ENCODE measurements around the gene RNF169. TPM values are rescaled to one million over a fixed set of nuclear protein-coding genes. Genes with fewer than 3 reads are reported as not detected.
A peak's percentile ranks its signal among the peaks of the same experiment; 100 is the strongest.

Gene RNF169
- total and polyA plus RNA-seq, 9 of the 15 experiments (the other 6 are each of a cell fraction or from before 2014, with no cell fraction given) = 0.68 to 18.1 (median 10.1) TPM

DNA sequence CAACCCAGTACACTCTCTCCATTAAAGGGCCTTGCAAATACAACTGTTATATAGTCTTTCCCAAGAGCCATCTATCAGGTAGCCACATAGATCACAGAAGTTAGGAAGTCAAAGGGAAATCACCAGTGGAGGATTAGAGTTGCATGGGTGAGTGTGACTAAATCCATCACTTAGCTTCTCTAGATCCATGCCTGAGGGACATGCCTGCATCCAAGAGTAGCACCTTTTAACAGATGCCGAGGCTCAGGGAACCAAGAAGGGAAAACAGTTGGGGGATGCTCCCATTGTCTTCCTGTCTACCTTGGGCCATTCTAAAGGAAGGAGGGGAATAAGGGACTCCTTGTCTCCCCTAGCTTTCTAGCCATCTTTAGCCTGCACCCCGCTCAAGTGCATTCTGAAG, 122.4 kb downstream of the RNF169 start:
- Histone ChIP-seq H3K27ac (ENCODE audit: extremely low read depth, low read depth, low read length) (no peak overlapping the region), H2AFZ (ENCODE audit: low read depth, low read length) (no peak overlapping the region), H3K4me1 (replicated peaks in 1 of 2; ENCODE audit: control insufficient read depth in 2 of 2, insufficient read depth in 2 of 2, low read length in 2 of 2) (no peaks in the 10 kb centered on the region), H3K79me2 (ENCODE audit: control insufficient read depth, insufficient read depth, low read length) (no peaks in the 10 kb centered on the region), H3K4me2 (ENCODE audit: insufficient read depth, low read length) (no peak overlapping the region), H4K20me1 (replicated peaks; ENCODE audit: control insufficient read depth, insufficient read depth, low read length) (no peaks in the 10 kb centered on the region), H3K36me3 (ENCODE audit: control insufficient read depth, insufficient read depth, low read length) (peaks cover 6% of the 10 kb centered on the region; the same call in 2 of the 3 replicates), H3K9ac (ENCODE audit: insufficient read depth in 1 of 2, low read depth in 2 of 2, low read length in 2 of 2) (no peak overlapping the region), H3K9me3 (replicated peaks; ENCODE audit: control insufficient read depth, insufficient read depth, low read depth, low read length) (peaks cover 28% of the 10 kb centered on the region), H3K4me3 (no peak overlapping the region), H3K9me1 (ENCODE audit: control insufficient read depth, insufficient read depth, low read length) (no peaks in the 10 kb centered on the region), H3K27me3 (ENCODE audit: control insufficient read depth in 2 of 2, insufficient read depth in 2 of 2, low read length in 2 of 2) (no peaks in the 10 kb centered on the region)
- no TSS peak for BruUV-seq (replicated peaks)
- DNase-seq (ENCODE audit: extremely low read depth in 1 of 4, low spot score in 3 of 4) (peak in 2 of 4 experiments; percentile 13 to 17), FAIRE-seq (no peak), ATAC-seq (no peak)
- POLR2A ChIA-PET = interaction anchor here (0.8 kb wide), 1 partner anchor 12 kb away, joined by 3 read pairs; no protein-coding TSS in a partner anchor
- 87% methylated on average over 2 of the region's 2 CpGs for WGBS (ENCODE audit: insufficient coverage, low coverage, missing lambda C conversion rate)
- CTCF ChIA-PET (ENCODE audit: low intra/inter-chr PET ratio) = interaction anchor here (0.7 kb wide), 1 partner anchor 356 kb away, joined by 3 read pairs; no protein-coding TSS in a partner anchor
- intact Hi-C loops (cut with micrococcal nuclease) = loop anchor here (2.0 kb wide), 1 partner anchor 168 kb away; no protein-coding TSS in a partner anchor
- in situ Hi-C loops (cut with MboI) = no loop called here
- TF ChIP-seq CBX3 (IDR thresholded peaks at IDR 0.05; ENCODE audit: borderline replicate concordance in 1 of 2, low read length in 2 of 2) = peak; percentile 93 to 99
- no peak for TF ChIP-seq ZNF717 (CRISPR knock-in tag; IDR thresholded peaks at IDR 0.05)
- peak; percentile 28; the same call in 1 of the 2 replicates for TF ChIP-seq JUN (IDR thresholded peaks at IDR 0.05; ENCODE audit: borderline replicate concordance, low read depth, low read length)
- no peak for TF ChIP-seq JUN (CRISPR knock-in tag; IDR thresholded peaks at IDR 0.05; ENCODE audit: borderline replicate concordance)
- TF ChIP-seq HSF4 (CRISPR knock-in tag; IDR thresholded peaks at IDR 0.05; ENCODE audit: borderline replicate concordance) = no peak
- TF ChIP-seq MCM2 (IDR thresholded peaks at IDR 0.05; ENCODE audit: low read depth) = no peak
- TF ChIP-seq TRIM28 (IDR thresholded peaks at IDR 0.05) = peak; percentile 95
- peak; percentile 89; the same call in 1 of the 2 replicates for TF ChIP-seq CBX1 (IDR thresholded peaks at IDR 0.05; ENCODE audit: low read depth)
- peak in 1 of 2 experiments; percentile 38; a peak in 1 of 4 replicates for TF ChIP-seq TRIM24 (IDR thresholded peaks at IDR 0.05)
- TF ChIP-seq MYBL2 (IDR thresholded peaks at IDR 0.05; ENCODE audit: low read depth) = no peak
- TF ChIP-seq MYBL2 (CRISPR knock-in tag; IDR thresholded peaks at IDR 0.05; ENCODE audit: borderline replicate concordance) = no peak
- TF ChIP-seq TFAM (CRISPR knock-in tag; conservative IDR thresholded peaks at IDR 0.05) = no peak
- no peak for TF ChIP-seq ZNF644 (tag; IDR thresholded peaks at IDR 0.05; ENCODE audit: low read depth)
- no peak for TF ChIP-seq TAF1 (IDR thresholded peaks at IDR 0.05; ENCODE audit: control insufficient read depth, extremely low read depth, insufficient read depth, low read length, severe bottlenecking)
- TF ChIP-seq, protein P1, sequence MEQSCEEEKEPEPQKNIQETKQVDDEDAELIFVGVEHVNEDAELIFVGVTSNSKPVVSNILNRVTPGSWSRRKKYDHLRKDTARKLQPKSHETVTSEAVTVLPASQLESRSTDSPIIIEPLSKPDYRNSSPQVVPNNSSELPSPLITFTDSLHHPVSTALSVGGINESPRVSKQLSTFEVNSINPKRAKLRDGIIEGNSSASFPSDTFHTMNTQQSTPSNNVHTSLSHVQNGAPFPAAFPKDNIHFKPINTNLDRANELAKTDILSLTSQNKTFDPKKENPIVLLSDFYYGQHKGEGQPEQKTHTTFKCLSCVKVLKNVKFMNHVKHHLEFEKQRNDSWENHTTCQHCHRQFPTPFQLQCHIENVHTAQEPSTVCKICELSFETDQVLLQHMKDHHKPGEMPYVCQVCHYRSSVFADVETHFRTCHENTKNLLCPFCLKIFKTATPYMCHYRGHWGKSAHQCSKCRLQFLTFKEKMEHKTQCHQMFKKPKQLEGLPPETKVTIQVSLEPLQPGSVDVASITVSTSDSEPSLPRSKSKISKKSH (CRISPR knock-in tag; IDR thresholded peaks at IDR 0.05) = peak; percentile 82
- TF ChIP-seq ZNF280A (IDR thresholded peaks at IDR 0.05; ENCODE audit: low read depth, partially characterized antibody) = peak; percentile 72
- TF ChIP-seq MTA3 (IDR thresholded peaks at IDR 0.05; ENCODE audit: borderline replicate concordance) = no peak
- TF ChIP-seq ZNF445 (CRISPR knock-in tag; IDR thresholded peaks at IDR 0.05; ENCODE audit: low read depth) = 0 out of 2 replicates have a peak, but pooled peaks have one; percentile 65
- TF ChIP-seq ZNF232 (CRISPR knock-in tag; IDR thresholded peaks at IDR 0.05) = no peak

Measured in K562 (cell line).